Hepatocyte (in vitro differentiated cells): ENCODE measurements around the gene RELB.
"Not testable (repeated sequence)": the region's sequence is repeated elsewhere in the genome, so short reads cannot be mapped to it uniquely, and the experiment has no call there.

ENCODE experiments used
- EZH2phosphoT487 ChIP-seq: fragments of 200-600 bp; sonication (generic); IDR thresholded peaks from one replicate; pipeline ENCODE4 v1.6.1; 2018; ENCODE audit warnings: antibody characterized with exemption, mild to moderate bottlenecking, low read depth, moderate library complexity; ENCODE audit not compliant: unreplicated experiment, severe bottlenecking
- TF ChIP-seq, protein P1 (sequence below): fragments of 200-600 bp; sonication (generic); IDR thresholded peaks from 2 replicates; pipeline ENCODE4 v1.5.1; 2016; ENCODE audit warnings: antibody characterized with exemption, mild to moderate bottlenecking; ENCODE audit not compliant: poor library complexity

DNA sequence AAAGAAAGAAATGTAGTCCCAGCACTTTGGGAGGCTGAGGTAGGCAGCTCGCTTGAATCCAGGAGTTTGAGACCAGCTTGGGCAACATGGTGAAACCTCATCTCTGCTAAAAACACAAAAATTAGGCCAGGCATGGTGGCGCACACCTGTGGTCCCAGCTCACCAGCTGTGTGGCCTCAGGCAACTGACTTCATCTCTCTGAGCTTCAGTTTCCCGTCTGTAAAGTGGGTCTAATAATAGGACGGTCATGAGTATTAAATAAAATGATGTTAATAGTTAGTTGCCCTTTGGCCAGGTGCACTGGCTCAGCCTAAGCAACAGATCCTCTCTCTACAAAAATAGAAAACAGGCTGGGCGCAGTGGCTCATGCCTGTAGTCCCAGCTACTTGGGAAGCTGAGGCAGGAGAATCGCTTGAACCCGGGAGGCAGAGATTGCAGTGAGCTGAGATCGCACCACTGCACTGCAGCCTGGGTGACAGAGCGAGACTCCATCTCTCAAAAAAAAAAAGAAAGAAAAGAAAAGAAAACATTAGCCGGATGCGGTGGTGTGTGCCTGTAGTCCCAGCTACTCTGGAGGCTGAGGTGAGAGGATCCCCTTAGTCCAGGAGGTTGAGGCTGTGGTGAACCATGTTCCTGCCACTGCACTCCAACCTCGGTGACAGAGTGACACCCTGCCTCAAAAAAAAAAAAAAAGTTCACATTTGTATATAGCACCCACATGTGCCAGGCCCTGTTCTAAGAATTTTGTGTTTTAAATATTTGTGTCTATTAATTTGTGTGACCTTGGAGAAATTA lies 1.9 kb upstream of the RELB start:
- TF ChIP-seq, protein P1, sequence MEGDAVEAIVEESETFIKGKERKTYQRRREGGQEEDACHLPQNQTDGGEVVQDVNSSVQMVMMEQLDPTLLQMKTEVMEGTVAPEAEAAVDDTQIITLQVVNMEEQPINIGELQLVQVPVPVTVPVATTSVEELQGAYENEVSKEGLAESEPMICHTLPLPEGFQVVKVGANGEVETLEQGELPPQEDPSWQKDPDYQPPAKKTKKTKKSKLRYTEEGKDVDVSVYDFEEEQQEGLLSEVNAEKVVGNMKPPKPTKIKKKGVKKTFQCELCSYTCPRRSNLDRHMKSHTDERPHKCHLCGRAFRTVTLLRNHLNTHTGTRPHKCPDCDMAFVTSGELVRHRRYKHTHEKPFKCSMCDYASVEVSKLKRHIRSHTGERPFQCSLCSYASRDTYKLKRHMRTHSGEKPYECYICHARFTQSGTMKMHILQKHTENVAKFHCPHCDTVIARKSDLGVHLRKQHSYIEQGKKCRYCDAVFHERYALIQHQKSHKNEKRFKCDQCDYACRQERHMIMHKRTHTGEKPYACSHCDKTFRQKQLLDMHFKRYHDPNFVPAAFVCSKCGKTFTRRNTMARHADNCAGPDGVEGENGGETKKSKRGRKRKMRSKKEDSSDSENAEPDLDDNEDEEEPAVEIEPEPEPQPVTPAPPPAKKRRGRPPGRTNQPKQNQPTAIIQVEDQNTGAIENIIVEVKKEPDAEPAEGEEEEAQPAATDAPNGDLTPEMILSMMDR = not testable (repeated sequence)
- TF ChIP-seq EZH2phosphoT487 = not testable (repeated sequence)
